Natural killer cell (primary cell): Measurements from ENCODE around the gene PDE6H. TPM values are rescaled to one million over a fixed set of nuclear protein-coding genes. Genes with fewer than 3 reads are reported as not detected.

ENCODE experiments used
- ATAC-seq, 3 donors: fragments of 150-1000 bp in 2 of 3; fragments of 200-7000 bp in 1 of 3; cut with Tn5 transposase; 1 replicate in 1 of 3; 2 replicates in 2 of 3; pipeline ENCODE4 v1.10.0; 2021; ENCODE audit warnings: mild to moderate bottlenecking in 2 of 3, moderate library complexity in 2 of 3
- DNase-seq, 2 donors: peaks; one replicate each; pipeline versions ENCODE4 v3.0.0 to v3.0.0-alpha.2; 2013 to 2021; ENCODE audit warnings: mixed read lengths in 1 of 2
- H3K27ac ChIP-seq: one replicate; pipeline ENCODE4 v1.5.1; 2013; ENCODE audit warnings: mild to moderate bottlenecking, low read length
- H3K27me3 ChIP-seq: one replicate; pipeline ENCODE4 v1.6.1; 2013; ENCODE audit warnings: low read length; ENCODE audit not compliant: control insufficient read depth, insufficient read depth
- H3K36me3 ChIP-seq: one replicate; pipeline ENCODE4 v1.6.1; 2013; ENCODE audit warnings: low read length; ENCODE audit not compliant: control insufficient read depth, insufficient read depth
- H3K4me1 ChIP-seq: one replicate; pipeline ENCODE4 v1.6.1; 2013; ENCODE audit warnings: low read length; ENCODE audit not compliant: control insufficient read depth, insufficient read depth
- H3K4me3 ChIP-seq: one replicate; pipeline ENCODE4 v1.5.1; 2013; ENCODE audit warnings: low read length
- H3K9me3 ChIP-seq: one replicate; pipeline ENCODE4 v1.6.1; 2013; ENCODE audit warnings: low read length; ENCODE audit not compliant: control insufficient read depth, insufficient read depth
- H3K27ac Mint-ChIP-seq, 2 donors: one replicate each; pipeline ENCODE4 v1.8.0; 2022; ENCODE audit warnings: mild to moderate bottlenecking in 2 of 2, mixed read lengths in 2 of 2, moderate library complexity in 1 of 2
- H3K27me3 Mint-ChIP-seq, 2 donors: one replicate each; pipeline ENCODE4 v1.8.0; 2022; ENCODE audit warnings: low read depth in 2 of 2, mixed read lengths in 2 of 2
- H3K36me3 Mint-ChIP-seq: one replicate; pipeline ENCODE4 v1.8.0; 2022; ENCODE audit warnings: mixed read lengths
- H3K4me1 Mint-ChIP-seq, 2 donors: one replicate each; pipeline ENCODE4 v1.8.0; 2022; ENCODE audit warnings: mixed read lengths in 2 of 2
- H3K4me3 Mint-ChIP-seq: one replicate; pipeline ENCODE4 v1.8.0; 2022; ENCODE audit warnings: mild to moderate bottlenecking, moderate library complexity, mixed read lengths
- H3K9me3 Mint-ChIP-seq, 2 donors: one replicate each; pipeline ENCODE4 v1.8.0; 2022; ENCODE audit warnings: mixed read lengths in 2 of 2
- CTCF ChIP-seq: fragments of 200-600 bp; IDR thresholded peaks from one replicate; pipeline ENCODE4 v1.8.0; 2022; ENCODE audit warnings: antibody characterized with exemption
- WGBS: methylation state at CpG from one replicate; pipeline ENCODE4 v1.1.7; 2013; ENCODE audit warnings: missing lambda C conversion rate; ENCODE audit not compliant: insufficient coverage; 5-methylcytosine and 5-hydroxymethylcytosine counted together
- intact Hi-C: fragments of 100-400 bp; cut with micrococcal nuclease; formaldehyde crosslinking; loops from one replicate; pipeline ENCODE4 v1.14.2; 2022
- total RNA-seq, 4 donors: library from RNA; stranded (reverse); fragments of 120-200 nt in 1 of 4; gene quantifications; one replicate each; pipeline versions ENCODE4 v1.2.3 to v1.2.4, GENCODE V29; 2013 to 2022

Gene PDE6H
- total RNA-seq, 3 donors from 2014 or later (not counting 1 experiment from before 2014, with no cell fraction given) = not detected

DNA sequence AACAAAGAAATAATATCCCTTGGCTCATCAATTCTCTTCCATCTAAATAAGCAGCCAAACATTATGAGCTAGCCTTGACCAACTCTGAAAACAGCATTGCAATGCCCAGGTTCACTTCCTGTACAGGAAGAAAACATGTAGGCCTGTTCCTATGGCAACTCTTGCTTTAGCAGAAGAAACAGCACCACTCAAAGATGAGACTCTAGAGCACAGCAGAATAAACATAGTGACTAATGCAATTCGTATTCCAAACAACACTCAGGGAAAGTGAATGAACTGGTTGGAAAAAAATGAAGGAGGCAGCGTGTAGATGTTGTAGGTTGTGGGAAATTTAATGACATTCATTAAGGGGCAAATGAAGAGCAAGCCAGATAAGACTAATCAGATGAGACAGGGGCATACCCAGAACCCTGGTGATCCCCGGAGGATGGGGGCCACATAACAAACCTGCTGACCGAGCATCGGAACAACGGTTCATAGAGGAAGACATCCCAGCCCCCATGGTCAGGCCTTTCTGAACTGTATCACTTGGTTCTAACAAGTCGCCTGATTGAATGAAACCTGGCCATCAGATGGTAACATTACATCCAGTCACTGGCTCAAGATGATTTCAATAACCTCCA, 20.4 kb upstream of the PDE6H start:
- Mint-ChIP-seq H3K9me3 (no peaks in the 10 kb centered on the region), H3K27ac (peak overlapping the region; percentile 94 to 95), H3K4me3 (peak overlapping the region; percentile 82), H3K36me3 (peaks cover 25% of the 10 kb centered on the region), H3K4me1 (peaks cover 82 to 93% of the 10 kb centered on the region in 2 donors), H3K27me3 (no peaks in the 10 kb centered on the region)
- intact Hi-C loops = loop anchor here (1.0 to 2.0 kb wide), 2 partner anchors 9 to 182 kb away; partner anchors contain the start of gene ARHGDIB
- Histone ChIP-seq H3K36me3 (peaks cover 48% of the 10 kb centered on the region), H3K27ac (peak overlapping the region; percentile 81), H3K4me3 (no peak overlapping the region), H3K4me1 (peaks cover 57% of the 10 kb centered on the region), H3K27me3 (no peaks in the 10 kb centered on the region), H3K9me3 (no peaks in the 10 kb centered on the region)
- no peak for TF ChIP-seq CTCF
- ATAC-seq (peak; percentile 67 to 86 (median 78)), DNase-seq (peak in 1 of 2 donors; percentile 87)
- WGBS = 20% methylated on average over 6 of the region's 7 CpGs

GRCh38 chr12:14953752-14954151, 19.1 kb upstream of the PDE6H start:
- Mint-ChIP-seq H3K4me3 (peak overlapping the region; percentile 82), H3K4me1 (peaks cover 89 to 95% of the 10 kb centered on the region in 2 donors), H3K36me3 (peaks cover 19% of the 10 kb centered on the region), H3K27me3 (no peaks in the 10 kb centered on the region), H3K27ac (peak overlapping the region; percentile 94 to 95), H3K9me3 (no peaks in the 10 kb centered on the region)
- TF ChIP-seq CTCF = no peak
- Histone ChIP-seq H3K27me3 (no peaks in the 10 kb centered on the region), H3K27ac (peak overlapping the region; percentile 81), H3K4me3 (no peak overlapping the region), H3K4me1 (peaks cover 63% of the 10 kb centered on the region), H3K36me3 (peaks cover 35% of the 10 kb centered on the region), H3K9me3 (no peaks in the 10 kb centered on the region)
- WGBS = 71% methylated on average over 1 of the region's 1 CpG
- intact Hi-C loops = loop anchor here (2.0 kb wide), 1 partner anchor 183 kb away; a partner anchor contains a TSS
- ATAC-seq (no peak), DNase-seq (no peak)

DNA sequence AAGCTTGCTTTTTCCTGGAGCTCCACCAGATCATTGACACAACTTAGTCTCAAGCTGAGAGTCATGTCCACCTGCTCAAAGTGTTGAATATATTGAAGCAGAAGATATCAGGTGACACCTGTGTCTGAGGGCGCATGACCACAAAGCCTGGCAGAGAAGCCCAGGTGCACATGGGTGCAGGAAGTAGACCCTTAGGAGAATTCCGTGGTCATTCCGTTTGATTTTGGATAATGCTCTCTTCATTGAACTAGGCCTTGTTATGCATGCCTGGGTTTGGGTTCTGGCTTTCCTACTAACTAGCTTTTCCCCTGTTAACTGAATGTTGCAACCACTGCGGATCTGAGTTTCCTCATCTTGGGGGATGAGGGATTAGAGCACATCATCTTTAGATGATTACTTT, 18.6 kb upstream of the PDE6H start:
- Histone ChIP-seq H3K36me3 (peaks cover 31% of the 10 kb centered on the region), H3K27me3 (no peaks in the 10 kb centered on the region), H3K4me1 (peaks cover 63% of the 10 kb centered on the region), H3K27ac (peak overlapping the region; percentile 81), H3K9me3 (no peaks in the 10 kb centered on the region), H3K4me3 (no peak overlapping the region)
- no peak for ATAC-seq
- Mint-ChIP-seq H3K27me3 (no peaks in the 10 kb centered on the region), H3K36me3 (peaks cover 14% of the 10 kb centered on the region), H3K4me3 (peak overlapping the region; percentile 82), H3K4me1 (peaks cover 89 to 95% of the 10 kb centered on the region in 2 donors), H3K9me3 (no peaks in the 10 kb centered on the region), H3K27ac (peak overlapping the region; percentile 94 to 95)
- intact Hi-C loops = no loop called here
- DNase-seq = peak in 1 of 2 donors; percentile 62
- 20% methylated on average over 4 of the region's 4 CpGs for WGBS
- no peak for TF ChIP-seq CTCF
